Naive B cell (primary cell): Measurements from ENCODE around the gene SORBS2. TPM values are rescaled to one million over a fixed set of nuclear protein-coding genes. Genes with fewer than 3 reads are reported as not detected.

Experiments used
- ATAC-seq, 2 donors: fragments of 150-1000 bp; cut with Tn5 transposase; 2 replicates each; pipeline ENCODE4 v1.10.0; 2021; ENCODE audit warnings: low read depth in 2 of 2, mild to moderate bottlenecking in 2 of 2, moderate library complexity in 2 of 2
- DNase-seq: peaks from one replicate; pipeline ENCODE4 v3.0.0; 2022
- H3K27ac Mint-ChIP-seq, 6 donors: one replicate each; pipeline ENCODE4 v1.8.0; 2020 to 2022; ENCODE audit warnings: mild to moderate bottlenecking in 6 of 6, mixed read lengths in 6 of 6, moderate library complexity in 5 of 6, inconsistent platforms in 2 of 6
- H3K27me3 Mint-ChIP-seq, 3 donors: one replicate each; pipeline ENCODE4 v1.8.0; 2021 to 2022; ENCODE audit warnings: mixed read lengths in 3 of 3, mild to moderate bottlenecking in 1 of 3
- H3K36me3 Mint-ChIP-seq, 2 donors: one replicate each; pipeline ENCODE4 v1.8.0; 2020 to 2022; ENCODE audit warnings: mixed read lengths in 2 of 2, inconsistent platforms in 1 of 2, mild to moderate bottlenecking in 1 of 2
- H3K4me1 Mint-ChIP-seq, 3 donors: one replicate each; pipeline ENCODE4 v1.8.0; 2020 to 2022; ENCODE audit warnings: mixed read lengths in 3 of 3, inconsistent platforms in 1 of 3, mild to moderate bottlenecking in 1 of 3, moderate library complexity in 1 of 3
- H3K4me3 Mint-ChIP-seq, 8 donors: one replicate each; pipeline ENCODE4 v1.8.0; 2020 to 2022; ENCODE audit warnings: mild to moderate bottlenecking in 8 of 8, mixed read lengths in 8 of 8, moderate library complexity in 8 of 8, inconsistent platforms in 2 of 8
- H3K9me3 Mint-ChIP-seq, 7 donors: one replicate each; pipeline ENCODE4 v1.8.0; 2020 to 2022; ENCODE audit warnings: mixed read lengths in 7 of 7, mild to moderate bottlenecking in 5 of 7, inconsistent platforms in 2 of 7, moderate library complexity in 1 of 7
- polyA plus RNA-seq, 6 donors: library from polyadenylated mRNA; unstranded; fragments of 300-500 nt; fragmentation: Illumina TruSeq; gene quantifications; one replicate each; pipeline ENCODE4 v1.2.3, GENCODE V29; 2021; ENCODE audit warnings: low read depth in 6 of 6

Gene SORBS2
- polyA plus RNA-seq, 6 donors from 2014 or later = not detected

- peaks cover 3 to 6% of the 10 kb centered on the region in 2 donors for H3K36me3 Mint-ChIP-seq
- H3K9me3 Mint-ChIP-seq = peaks cover 0 to 22% (median 7%) of the 10 kb centered on the region in 7 donors
- H3K27ac Mint-ChIP-seq = no peak overlapping the region
- H3K27me3 Mint-ChIP-seq = peaks cover 7 to 27% (median 21%) of the 10 kb centered on the region in 3 donors
- ATAC-seq (no peak), DNase-seq (no peak)
- no peak overlapping the region for H3K4me3 Mint-ChIP-seq
- H3K4me1 Mint-ChIP-seq = no peaks in the 10 kb centered on the region
These were observed 38.6 kb downstream of the SORBS2 start for GRCh38 chr4:185773419-185773818.

GRCh38 chr4:185772391-185773093, 39.5 kb downstream of the SORBS2 start:
- no peak overlapping the region for H3K27ac Mint-ChIP-seq
- peaks cover 2 to 22% (median 7%) of the 10 kb centered on the region in 7 donors for H3K9me3 Mint-ChIP-seq
- no peak overlapping the region for H3K4me3 Mint-ChIP-seq
- no peak for DNase-seq
- peaks cover 3 to 6% of the 10 kb centered on the region in 2 donors for H3K36me3 Mint-ChIP-seq
- peaks cover 7 to 27% (median 21%) of the 10 kb centered on the region in 3 donors for H3K27me3 Mint-ChIP-seq
- ATAC-seq = no peak
- no peaks in the 10 kb centered on the region for H3K4me1 Mint-ChIP-seq

GRCh38 chr4:185771711-185772390, 40.1 kb downstream of the SORBS2 start:
- H3K36me3 Mint-ChIP-seq = peaks cover 3 to 6% of the 10 kb centered on the region in 2 donors
- no peak for DNase-seq
- peaks cover 7 to 27% (median 21%) of the 10 kb centered on the region in 3 donors for H3K27me3 Mint-ChIP-seq
- H3K9me3 Mint-ChIP-seq = peaks cover 2 to 22% (median 7%) of the 10 kb centered on the region in 7 donors
- peak overlapping the region in 1 of 6 donors; percentile 73 for H3K27ac Mint-ChIP-seq
- no peak for ATAC-seq
- no peaks in the 10 kb centered on the region for H3K4me1 Mint-ChIP-seq
- H3K4me3 Mint-ChIP-seq = no peak overlapping the region

DNA sequence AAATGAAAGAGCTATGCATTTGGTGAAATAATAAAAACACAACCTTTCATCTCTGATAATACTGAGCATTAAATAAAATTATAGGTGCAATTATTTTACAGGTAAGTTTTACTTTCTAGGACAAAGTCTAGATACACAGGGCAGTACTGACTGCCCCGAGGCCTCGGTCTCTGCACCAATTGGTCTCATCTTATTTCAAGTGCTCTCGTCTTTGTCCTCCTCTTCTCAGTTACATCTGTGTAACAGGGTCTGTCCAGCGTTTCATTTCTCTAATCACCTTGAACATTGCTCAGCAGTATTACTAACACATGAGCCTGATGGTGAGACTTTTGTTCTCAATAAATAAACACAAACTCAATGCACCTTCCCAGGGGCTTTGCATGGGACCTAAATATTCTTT, 44.5 kb downstream of the SORBS2 start:
- DNase-seq (no peak), ATAC-seq (no peak)
- Mint-ChIP-seq H3K36me3 (peaks cover 3 to 6% of the 10 kb centered on the region in 2 donors), H3K9me3 (peaks cover 2 to 22% (median 7%) of the 10 kb centered on the region in 7 donors), H3K4me1 (no peaks in the 10 kb centered on the region), H3K27ac (no peak overlapping the region), H3K27me3 (peaks cover 4 to 11% (median 9%) of the 10 kb centered on the region in 3 donors), H3K4me3 (no peak overlapping the region)

GRCh38 chr4:185764876-185765275, 47.1 kb downstream of the SORBS2 start:
- no peaks in the 10 kb centered on the region for H3K4me1 Mint-ChIP-seq
- H3K9me3 Mint-ChIP-seq = peaks cover 0 to 4% (median 0%) of the 10 kb centered on the region in 7 donors
- no peak for ATAC-seq
- H3K36me3 Mint-ChIP-seq = no peaks in the 10 kb centered on the region
- H3K27me3 Mint-ChIP-seq = peaks cover 6 to 17% (median 16%) of the 10 kb centered on the region in 3 donors
- no peak overlapping the region for H3K27ac Mint-ChIP-seq
- H3K4me3 Mint-ChIP-seq = no peak overlapping the region
- no peak for DNase-seq

DNA sequence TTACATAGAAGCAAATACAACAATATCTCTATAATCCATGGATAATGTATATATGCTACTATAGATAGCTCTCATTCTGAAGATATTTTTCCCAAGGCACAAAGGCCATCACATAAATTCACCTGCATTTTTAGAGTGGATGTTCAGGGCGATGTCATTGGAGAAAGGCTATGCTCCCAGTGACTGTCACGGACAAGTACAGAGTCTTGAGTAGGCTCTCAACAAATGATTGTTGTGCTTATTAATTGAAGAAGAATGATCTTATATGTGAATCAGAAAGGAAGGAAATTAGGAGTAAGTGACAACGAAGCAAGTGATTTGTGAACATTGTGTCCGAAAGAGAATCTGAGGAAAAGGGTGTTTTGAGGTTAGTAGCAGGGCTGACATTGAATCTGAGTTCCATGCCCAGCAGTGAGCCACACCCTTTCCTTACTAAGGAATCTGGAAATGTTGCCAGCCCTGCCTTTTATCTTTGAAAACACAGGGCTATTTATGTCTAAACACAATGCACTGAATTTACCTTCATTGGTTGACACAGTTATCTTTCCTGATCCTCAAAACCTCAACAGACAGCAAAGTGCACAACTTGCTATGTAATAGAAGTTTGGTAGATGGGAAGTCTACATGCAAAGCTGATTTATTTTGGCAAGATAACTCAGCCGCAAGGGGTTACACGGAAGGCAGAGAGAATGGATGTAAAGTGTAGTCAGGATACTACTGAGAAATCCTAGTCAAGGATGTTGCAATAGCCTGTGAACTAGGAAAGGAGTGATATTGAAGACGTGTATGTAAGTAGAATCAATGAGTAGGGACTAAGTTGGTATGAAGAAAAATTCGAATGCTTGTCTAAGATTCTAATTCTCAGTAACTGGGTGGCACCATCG, 50.4 kb downstream of the SORBS2 start:
- no peak for ATAC-seq
- Mint-ChIP-seq H3K4me1 (no peaks in the 10 kb centered on the region), H3K36me3 (no peaks in the 10 kb centered on the region), H3K27me3 (peaks cover 12 to 28% (median 23%) of the 10 kb centered on the region in 3 donors), H3K9me3 (peaks cover 0 to 6% (median 0%) of the 10 kb centered on the region in 7 donors), H3K4me3 (no peak overlapping the region), H3K27ac (peak overlapping the region in 1 of 6 donors; percentile 4)
- DNase-seq = no peak

DNA sequence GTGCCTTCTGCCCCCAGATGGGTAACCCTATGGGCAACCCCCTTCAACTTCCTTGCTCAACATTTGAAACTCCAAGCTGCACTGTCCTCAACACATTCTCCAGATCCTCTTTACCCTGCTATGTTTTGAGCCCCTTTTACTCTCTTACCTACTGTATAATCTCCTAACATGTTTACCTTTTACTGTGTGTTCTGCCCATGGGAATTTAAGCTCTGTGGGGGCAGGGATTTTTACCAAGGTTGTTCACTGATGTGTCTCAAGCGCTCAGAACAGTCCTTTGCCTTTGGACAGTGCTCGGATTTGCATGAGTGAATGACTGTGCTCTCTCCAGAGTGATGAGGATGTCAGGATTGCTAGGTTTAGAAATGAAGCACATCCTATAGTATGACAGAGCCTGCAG, 53.2 kb downstream of the SORBS2 start:
- Mint-ChIP-seq H3K4me1 (no peaks in the 10 kb centered on the region), H3K27ac (no peak overlapping the region), H3K27me3 (peaks cover 12 to 37% (median 23%) of the 10 kb centered on the region in 3 donors), H3K9me3 (peaks cover 0 to 6% (median 2%) of the 10 kb centered on the region in 7 donors), H3K36me3 (no peaks in the 10 kb centered on the region), H3K4me3 (no peak overlapping the region)
- no peak for DNase-seq
- no peak for ATAC-seq

DNA sequence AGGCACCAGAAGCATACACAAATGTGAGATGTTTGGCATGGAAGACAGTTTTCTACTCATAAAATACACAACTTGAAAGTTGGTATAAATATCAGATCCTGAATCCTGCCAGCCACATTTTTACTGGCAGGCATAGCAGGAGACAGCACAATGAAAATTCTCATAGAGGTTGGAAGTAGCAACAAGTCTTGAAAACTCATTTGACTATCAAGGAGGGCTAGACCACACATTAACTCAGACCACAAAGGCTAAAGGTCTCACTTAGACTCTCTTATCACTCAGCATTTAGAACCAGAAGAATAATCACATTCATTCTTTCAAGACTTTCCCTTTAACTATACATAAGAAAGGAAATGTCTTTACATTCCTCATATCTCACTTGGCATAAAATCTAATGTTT, 56.5 kb downstream of the SORBS2 start:
- Mint-ChIP-seq H3K4me1 (no peaks in the 10 kb centered on the region), H3K9me3 (peaks cover 0 to 9% (median 2%) of the 10 kb centered on the region in 7 donors), H3K4me3 (no peak overlapping the region), H3K36me3 (no peaks in the 10 kb centered on the region), H3K27ac (no peak overlapping the region), H3K27me3 (peaks cover 7 to 27% (median 21%) of the 10 kb centered on the region in 3 donors)
- ATAC-seq (no peak), DNase-seq (no peak)

GRCh38 chr4:185754961-185755360, 57.0 kb downstream of the SORBS2 start:
- H3K36me3 Mint-ChIP-seq = no peaks in the 10 kb centered on the region
- no peaks in the 10 kb centered on the region for H3K4me1 Mint-ChIP-seq
- peaks cover 9 to 27% (median 25%) of the 10 kb centered on the region in 3 donors for H3K27me3 Mint-ChIP-seq
- H3K9me3 Mint-ChIP-seq = peaks cover 0 to 9% (median 2%) of the 10 kb centered on the region in 7 donors
- no peak for DNase-seq
- no peak overlapping the region for H3K27ac Mint-ChIP-seq
- no peak for ATAC-seq
- H3K4me3 Mint-ChIP-seq = no peak overlapping the region

GRCh38 chr4:185752872-185753271, 59.1 kb downstream of the SORBS2 start:
- peaks cover 0 to 5% (median 2%) of the 10 kb centered on the region in 7 donors for H3K9me3 Mint-ChIP-seq
- H3K36me3 Mint-ChIP-seq = no peaks in the 10 kb centered on the region
- H3K27ac Mint-ChIP-seq = no peak overlapping the region
- no peak overlapping the region for H3K4me3 Mint-ChIP-seq
- peaks cover 17 to 18% (median 17%) of the 10 kb centered on the region in 3 donors for H3K27me3 Mint-ChIP-seq
- DNase-seq (no peak), ATAC-seq (no peak)
- H3K4me1 Mint-ChIP-seq = no peaks in the 10 kb centered on the region

GRCh38 chr4:185749858-185750257, 62.1 kb downstream of the SORBS2 start:
- DNase-seq (no peak), ATAC-seq (no peak)
- H3K4me1 Mint-ChIP-seq = no peaks in the 10 kb centered on the region
- no peak overlapping the region for H3K4me3 Mint-ChIP-seq
- no peak overlapping the region for H3K27ac Mint-ChIP-seq
- H3K9me3 Mint-ChIP-seq = peaks cover 0 to 5% (median 2%) of the 10 kb centered on the region in 7 donors
- H3K36me3 Mint-ChIP-seq = no peaks in the 10 kb centered on the region
- H3K27me3 Mint-ChIP-seq = peaks cover 14 to 19% (median 17%) of the 10 kb centered on the region in 3 donors

DNA sequence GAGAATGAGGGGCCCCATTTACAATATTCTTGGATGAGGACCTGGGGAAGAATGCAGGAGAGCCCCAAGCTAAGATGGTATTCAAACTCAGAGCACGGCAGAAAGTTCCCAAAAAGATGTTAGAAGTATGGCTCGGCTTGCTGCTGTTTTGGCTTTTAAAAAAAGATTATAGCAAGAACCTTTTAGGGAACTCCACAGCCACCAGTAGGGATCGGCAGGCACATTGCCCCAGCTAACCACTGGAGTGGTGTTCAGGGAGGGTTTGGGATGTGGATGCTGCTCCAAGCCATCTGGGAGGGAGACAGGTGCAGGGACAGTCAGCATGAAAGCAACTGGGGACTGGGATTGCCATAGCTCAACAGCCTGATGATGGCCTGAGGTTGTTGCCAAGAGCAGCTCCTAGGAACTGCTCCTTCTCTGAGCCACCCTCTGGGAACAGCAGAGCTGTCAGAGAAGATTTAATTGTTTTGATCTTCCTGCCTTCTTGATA, 63.0 kb downstream of the SORBS2 start:
- no peaks in the 10 kb centered on the region for H3K4me1 Mint-ChIP-seq
- DNase-seq (no peak), ATAC-seq (no peak)
- H3K27me3 Mint-ChIP-seq = peaks cover 15 to 25% (median 22%) of the 10 kb centered on the region in 3 donors
- no peaks in the 10 kb centered on the region for H3K36me3 Mint-ChIP-seq
- no peak overlapping the region for H3K27ac Mint-ChIP-seq
- H3K9me3 Mint-ChIP-seq = peaks cover 0 to 6% (median under 1%) of the 10 kb centered on the region in 7 donors
- no peak overlapping the region for H3K4me3 Mint-ChIP-seq

DNA sequence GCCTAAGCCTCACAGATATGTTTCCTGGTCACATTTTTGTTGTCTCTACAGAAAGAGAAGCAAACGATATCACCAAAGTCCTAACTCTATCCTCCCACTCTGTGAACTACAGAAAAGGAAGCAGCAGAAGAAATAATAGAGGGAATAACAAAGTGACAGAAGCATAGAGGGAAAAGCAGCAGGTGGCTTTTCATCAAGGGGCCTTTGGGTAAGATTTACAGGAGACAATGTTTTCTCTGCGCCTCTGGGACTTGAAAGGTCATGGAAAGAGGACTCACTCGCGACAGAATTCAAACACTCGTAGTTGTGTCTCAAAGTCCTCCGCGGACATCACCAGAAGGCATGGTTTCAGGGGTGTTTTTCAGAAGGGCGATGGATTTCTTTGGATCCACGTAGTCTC, 66.1 kb downstream of the SORBS2 start:
- H3K36me3 Mint-ChIP-seq = no peaks in the 10 kb centered on the region

More for the DNA sequence above, 66.1 kb downstream of the SORBS2 start:
- Mint-ChIP-seq H3K4me3 (no peak overlapping the region), H3K27me3 (peaks cover 9 to 27% (median 20%) of the 10 kb centered on the region in 3 donors), H3K4me1 (no peaks in the 10 kb centered on the region), H3K9me3 (peaks cover 0 to 9% (median 0%) of the 10 kb centered on the region in 7 donors), H3K27ac (no peak overlapping the region)
- no peak for DNase-seq
- ATAC-seq = no peak
